ENCODE results near the gene COX7B2. TPM values are rescaled to one million over a fixed set of nuclear protein-coding genes. Genes with fewer than 3 reads are reported as not detected.

The COX7B2 gene
- total and polyA plus RNA-seq, 12 donors = not detected

- Histone ChIP-seq H3K4me3 (no peak overlapping the region), H3K36me3 (replicated peaks in 1 of 2) (no peaks in the 10 kb centered on the region), H3K4me1 (replicated peaks in 1 of 2) (no peaks in the 10 kb centered on the region), H3K27ac (no peak overlapping the region), H3K27me3 (no peaks in the 10 kb centered on the region), H3K9me3 (replicated peaks in 1 of 3) (no peaks in the 10 kb centered on the region)
- intact Hi-C loops (cut with DNase I) = no loop called here
- DNase-seq = no peak
- 91 to 95% (median 93%) methylated on average over 8 to 16 of the region's 16 CpGs for WGBS, 4 donors
- TF ChIP-seq POLR2A (IDR thresholded peaks at IDR 0.05) (no peak), CTCF (IDR thresholded peaks at IDR 0.05) (no peak)
Measured at GRCh38 chr4:46698891-46699290, 210.2 kb downstream of the COX7B2 start.

Other genes starting within 250 kb of the COX7B2 start
- gene GABRA4, start 84.3 kb upstream of the COX7B2 start, total RNA-seq = under 1 TPM in 1 of 9 donors, not detected in 8; 0.14 TPM
- under 1 TPM in 1 of 3 donors, not detected in 2; under 0.01 TPM for gene GABRA4, start 84.3 kb upstream of the COX7B2 start, polyA plus RNA-seq
- under 1 TPM in 3 of 9 donors, not detected in 6; 0.22 to 0.69 (median 0.67) TPM for gene GABRB1, start 122.3 kb upstream of the COX7B2 start, total RNA-seq
- gene GABRB1, start 122.3 kb upstream of the COX7B2 start, polyA plus RNA-seq = under 1 TPM in 1 of 3 donors, not detected in 2; 0.29 TPM

Measured in adrenal gland (tissue), 12 donors.